A549 (cell line): Measurements from ENCODE around the gene CIDEB. TPM values are rescaled to one million over a fixed set of nuclear protein-coding genes. Genes with fewer than 3 reads are reported as not detected.

Experiments
- ATAC-seq, 2 experiments: fragments of 200-7000 bp in 1 of 2; fragments of >200 bp in 1 of 2; cut with Nextera tagmentation in 1 of 2; cut with Tn5 transposase in 1 of 2; 3 replicates each; pipeline versions ENCODE4 v1.8.0 to v1.9.1; 2018 to 2020; ENCODE audit warnings: mild to moderate bottlenecking in 1 of 2, moderate library complexity in 1 of 2
- CTCF ChIA-PET: fragments of 300-600 bp; sonication (Branson Sonifier 250); formaldehyde crosslinking; extraction: SDS; loops from one replicate; lab custom pipeline; 2021; ENCODE audit warnings: antibody characterized with exemption, inconsistent platforms; lab: Yijun Ruan, JAX
- POLR2A ChIA-PET: fragments of 350-600 bp; formaldehyde crosslinking; extraction: SDS; loops from one replicate; lab custom pipeline; 2021; ENCODE audit warnings: antibody characterized with exemption, inconsistent platforms; lab: Yijun Ruan, JAX
- DNase-seq, 2 experiments: peaks; one replicate each; pipeline versions ENCODE4 v3.0.0 to v3.0.0-alpha.2; 2011 to 2016; ENCODE audit warnings: low read depth in 1 of 2, low spot score in 1 of 2
- FAIRE-seq: peaks from 2 replicates; lab custom pipeline; 2011; peaks lifted over from hg19 to GRCh38; lab: Jason Lieb, UNC
- H3K27ac ChIP-seq, 2 experiments: fragments of >200 bp; sonication (Bioruptor Twin); formaldehyde crosslinking; 3 replicates each; pipeline ENCODE4 v1.5.1; 2016 to 2017
- H3K4me1 ChIP-seq: fragments of >200 bp; sonication (Bioruptor Twin); formaldehyde crosslinking; 3 replicates; pipeline ENCODE4 v1.6.1; 2016
- H3K4me2 ChIP-seq: fragments of >200 bp; sonication (Bioruptor Twin); formaldehyde crosslinking; 3 replicates; pipeline ENCODE4 v1.6.1; 2016
- H3K4me3 ChIP-seq: fragments of >200 bp; sonication (Bioruptor Twin); formaldehyde crosslinking; 3 replicates; pipeline ENCODE4 v1.5.1; 2016
- H3K9me3 ChIP-seq: fragments of >200 bp; sonication (Bioruptor Twin); formaldehyde crosslinking; 3 replicates; pipeline ENCODE4 v1.6.1; 2016
- ATOH8 ChIP-seq: fragments of 250-450 bp; sonication (Bioruptor Pico); IDR thresholded peaks from 2 replicates; pipeline ENCODE4 v1.5.0; 2020; ENCODE audit warnings: low read depth, mild to moderate bottlenecking, moderate library complexity
- BCL3 ChIP-seq: fragments of >200 bp; sonication (Bioruptor Twin); formaldehyde crosslinking; IDR thresholded peaks from 3 replicates; pipeline ENCODE4 v1.6.1; 2016
- CBX2 ChIP-seq: fragments of 200-600 bp; sonication (generic); IDR thresholded peaks from 2 replicates; pipeline ENCODE4 v1.6.1; 2016; ENCODE audit warnings: low read depth, mild to moderate bottlenecking, borderline replicate concordance
- CEBPB ChIP-seq, 2 experiments: fragments of >200 bp in 1 of 2; sonication (Bioruptor Twin) in 1 of 2; formaldehyde crosslinking in 1 of 2; IDR thresholded peaks; 2 replicates each; pipeline ENCODE4 v1.6.1; 2012 to 2016
- CHD4 ChIP-seq: fragments of 200-600 bp; sonication (generic); IDR thresholded peaks from 2 replicates; pipeline ENCODE4 v1.6.1; 2016; ENCODE audit warnings: antibody characterized with exemption, mild to moderate bottlenecking, borderline replicate concordance
- CTCF ChIP-seq: fragments of >200 bp; sonication (Bioruptor Twin); formaldehyde crosslinking; IDR thresholded peaks from 3 replicates; pipeline ENCODE4 v1.5.1; 2016
- E2F6 ChIP-seq: IDR thresholded peaks from 2 replicates; pipeline ENCODE4 v1.6.1; 2012; ENCODE audit warnings: low read depth, borderline replicate concordance
- EHMT2 ChIP-seq: fragments of 200-600 bp; sonication (generic); IDR thresholded peaks from 2 replicates; pipeline ENCODE4 v1.6.1; 2016; ENCODE audit warnings: antibody characterized with exemption, low read depth, mild to moderate bottlenecking, moderate library complexity
- ELK1 ChIP-seq: fragments of 150-350 bp; IDR thresholded peaks from 2 replicates; pipeline ENCODE4 v1.6.1; 2014; ENCODE audit warnings: low read depth, mild to moderate bottlenecking, low read length
- FOXS1 ChIP-seq: fragments of 250-450 bp; sonication (Bioruptor Pico); IDR thresholded peaks from 2 replicates; pipeline ENCODE4 v1.5.0; 2020; ENCODE audit warnings: mild to moderate bottlenecking, moderate library complexity
- GATA3 ChIP-seq: IDR thresholded peaks from 2 replicates; pipeline ENCODE4 v1.6.1; 2012; ENCODE audit warnings: borderline replicate concordance
- HEYL ChIP-seq: fragments of 250-450 bp; sonication (Bioruptor Pico); IDR thresholded peaks from 2 replicates; pipeline ENCODE4 v1.8.0; 2021; ENCODE audit warnings: mild to moderate bottlenecking, moderate library complexity
- HMGXB4 ChIP-seq: fragments of 250-450 bp; sonication (Bioruptor Pico); IDR thresholded peaks from 2 replicates; pipeline ENCODE4 v1.5.0; 2021; ENCODE audit warnings: mild to moderate bottlenecking, moderate library complexity, borderline replicate concordance
- MAZ ChIP-seq: fragments of 150-350 bp; IDR thresholded peaks from 2 replicates; pipeline ENCODE4 v1.6.1; 2014; ENCODE audit warnings: antibody characterized with exemption, low read depth, low read length, borderline replicate concordance
- PBX3 ChIP-seq: IDR thresholded peaks from 2 replicates; pipeline ENCODE4 v1.6.1; 2012
- RAD21 ChIP-seq, 2 experiments: fragments of >200 bp in 1 of 2; sonication (Bioruptor Twin) in 1 of 2; formaldehyde crosslinking in 1 of 2; IDR thresholded peaks in 1 of 2; conservative IDR thresholded peaks in 1 of 2; 2 replicates in 1 of 2; 3 replicates in 1 of 2; pipeline ENCODE4 v1.6.1; 2012 to 2018; ENCODE audit warnings: inconsistent platforms in 1 of 2
- RCOR1 ChIP-seq: fragments of 150-350 bp; IDR thresholded peaks from 2 replicates; pipeline ENCODE4 v1.6.1; 2014; ENCODE audit warnings: antibody characterized with exemption, low read length, low read depth
- RFX5 ChIP-seq: fragments of 450-650 bp; IDR thresholded peaks from 2 replicates; pipeline ENCODE4 v1.7.1; 2014; ENCODE audit warnings: antibody characterized with exemption, mild to moderate bottlenecking, moderate library complexity
- SMC3 ChIP-seq: fragments of >200 bp; sonication (Bioruptor Twin); formaldehyde crosslinking; IDR thresholded peaks from 3 replicates; pipeline ENCODE4 v1.6.1; 2018; ENCODE audit warnings: inconsistent platforms
- TP53 ChIP-seq: fragments of 250-450 bp; sonication (Bioruptor Pico); IDR thresholded peaks from 2 replicates; pipeline ENCODE4 v1.5.0; 2021; ENCODE audit warnings: mild to moderate bottlenecking, moderate library complexity
- USF2 ChIP-seq: fragments of 450-650 bp; IDR thresholded peaks from 2 replicates; pipeline ENCODE4 v1.6.1; 2014; ENCODE audit warnings: antibody characterized with exemption
- ZNF302 ChIP-seq: fragments of 250-450 bp; sonication (Bioruptor Pico); IDR thresholded peaks from 2 replicates; pipeline ENCODE4 v1.9.0; 2021; ENCODE audit warnings: inconsistent platforms, mild to moderate bottlenecking, moderate library complexity
- WGBS: methylation state at CpG from one replicate; pipeline ENCODE4 v1.1.6; 2017; ENCODE audit errors: missing lambda C conversion rate; 5-methylcytosine and 5-hydroxymethylcytosine counted together
- polyA plus RNA-seq, 4 experiments: library from polyadenylated mRNA; depleted of rRNA in 3 of 4; stranded (reverse); fragments of >200 nt; fragmentation: RNase III in 1 of 4; extraction: RNeasy Plus Mini Kit Qiagen cat#74134 plus additional on column Dnase treatment in 1 of 4; gene quantifications; 2 replicates in 3 of 4; 3 replicates in 1 of 4; pipeline ENCODE4 v1.2.3, GENCODE V29; 2011 to 2017

Gene CIDEB
- polyA plus RNA-seq, 2 of the 4 experiments (the other 2 are of a cell fraction), result 0.31 to 0.79 TPM

GRCh38 chr14:24277071-24277470, 30.7 kb downstream of the CIDEB start (continued):
- TF ChIP-seq CTCF, result no peak
- TF ChIP-seq EHMT2, result no peak
- no peak for TF ChIP-seq PBX3
- no peak for TF ChIP-seq ZNF302 (CRISPR knock-in tag)
- no peak for TF ChIP-seq RCOR1
- TF ChIP-seq HEYL (CRISPR knock-in tag), result no peak
- no peak for TF ChIP-seq RFX5
- TF ChIP-seq ATOH8 (CRISPR knock-in tag), result no peak
- no peak for TF ChIP-seq TP53 (CRISPR knock-in tag)
- TF ChIP-seq GATA3, result no peak
- no peak for TF ChIP-seq BCL3
- TF ChIP-seq ELK1, result no peak
- TF ChIP-seq CEBPB (IDR thresholded peaks at IDR 0.05), result no peak

- TF ChIP-seq SMC3 (no peak), ELK1 (no peak), CHD4 (no peak), EHMT2 (no peak), USF2 (no peak), FOXS1 (no peak), MAZ (no peak), GATA3 (no peak), ZNF302 (CRISPR knock-in tag) (no peak), HMGXB4 (CRISPR knock-in tag) (no peak), CEBPB (IDR thresholded peaks at IDR 0.05) (no peak), E2F6 (no peak), CBX2 (no peak), RAD21 (conservative IDR thresholded peaks at IDR 0.05 in 1 of 2, IDR thresholded peaks at IDR 0.05 in 1 of 2) (no peak), HEYL (CRISPR knock-in tag) (no peak)
- no peak overlapping the region for H3K4me3 ChIP-seq
- FAIRE-seq (no peak), DNase-seq (no peak), ATAC-seq (no peak)
- CTCF ChIA-PET, result interaction anchor here (0.6 to 34.0 kb wide), 5 partner anchors 8 to 58 kb away, joined by 3 to 469 read pairs (median 25); partner anchors contain the start of genes CIDEB, DHRS1, LTB4R and LTB4R2
- no peak overlapping the region for H3K27ac ChIP-seq
- H3K9me3 ChIP-seq, result no peaks in the 10 kb centered on the region
- WGBS, result 85% methylated on average over 3 of the region's 3 CpGs
- no peak overlapping the region for H3K4me2 ChIP-seq
- POLR2A ChIA-PET, result interaction anchor here (1.4 kb wide), 1 partner anchor 32 kb away, joined by 8 read pairs; the partner anchor contains the start of gene TINF2
- H3K4me1 ChIP-seq, result 0 out of 3 replicates have a peak, but pooled peaks cover 5% of the 10 kb centered on the region
These were observed 33.7 kb downstream of the CIDEB start for GRCh38 chr14:24274101-24274543.
